HEK293 (cell line): ENCODE measurements around the gene SLC25A24.

Source experiments
- CTCF ChIA-PET: fragments of 350-600 bp; formaldehyde crosslinking; extraction: SDS; loops from one replicate; lab custom pipeline; 2021; ENCODE audit warnings: antibody characterized with exemption; lab: Yijun Ruan, JAX
- POLR2A ChIA-PET: fragments of 300-600 bp; formaldehyde crosslinking; extraction: SDS; loops from one replicate; lab custom pipeline; 2020; ENCODE audit warnings: antibody characterized with exemption, inconsistent platforms; lab: Yijun Ruan, JAX
- H3K27ac ChIP-seq: fragments of 200-500 bp; sonication (Bioruptor generic); 2 replicates; pipeline ENCODE4 v1.5.1; 2014; ENCODE audit warnings: low read depth, low read length, control low read depth, inconsistent platforms; ENCODE audit errors: extremely low read depth
- H3K36me3 ChIP-seq, 2 experiments: fragments of 200-500 bp in 1 of 2; sonication (Bioruptor generic) in 1 of 2; 1 replicate in 1 of 2; 2 replicates in 1 of 2; pipeline ENCODE4 v1.5.1; 2014 to 2017; ENCODE audit warnings: inconsistent platforms in 2 of 2, low read length in 2 of 2; ENCODE audit not compliant: control insufficient read depth in 2 of 2, insufficient read depth in 1 of 2
- H3K4me1 ChIP-seq: fragments of 200-500 bp; sonication (Bioruptor generic); 2 replicates; pipeline ENCODE4 v1.5.1; 2014; ENCODE audit warnings: mild to moderate bottlenecking, low read length, inconsistent platforms; ENCODE audit not compliant: control insufficient read depth, insufficient read depth
- H3K4me3 ChIP-seq: 2 replicates; pipeline ENCODE4 v1.5.1; 2011; ENCODE audit warnings: low read depth, mild to moderate bottlenecking, control low read depth, low read length, moderate library complexity
- H3K9me3 ChIP-seq: fragments of 200-500 bp; sonication (Bioruptor generic); 2 replicates; pipeline ENCODE4 v1.5.1; 2014; ENCODE audit warnings: low read depth, low read length, inconsistent platforms; ENCODE audit not compliant: control insufficient read depth, insufficient read depth
- OVOL3 ChIP-seq: fragments of 450-650 bp; formaldehyde crosslinking; IDR thresholded peaks from 2 replicates; pipeline ENCODE4 v1.5.1; 2016; ENCODE audit warnings: missing biosample characterization, missing genetic modification characterization
- ZBTB7A ChIP-seq: fragments of 450-650 bp; formaldehyde crosslinking; IDR thresholded peaks from 2 replicates; pipeline ENCODE4 v1.5.1; 2016; ENCODE audit warnings: low read depth, missing biosample characterization, missing genetic modification characterization
- ZFP41 ChIP-seq: fragments of 450-650 bp; formaldehyde crosslinking; IDR thresholded peaks from 2 replicates; pipeline ENCODE4 v1.5.1; 2016; ENCODE audit warnings: missing biosample characterization, missing genetic modification characterization, borderline replicate concordance
- ZNF114 ChIP-seq: fragments of 450-650 bp; formaldehyde crosslinking; IDR thresholded peaks from 2 replicates; pipeline ENCODE4 v1.5.0; 2017; ENCODE audit warnings: missing biosample characterization, missing genetic modification characterization
- ZNF121 ChIP-seq: fragments of 450-650 bp; formaldehyde crosslinking; IDR thresholded peaks from 2 replicates; pipeline ENCODE4 v1.5.1; 2016; ENCODE audit warnings: missing biosample characterization, missing genetic modification characterization
- ZNF146 ChIP-seq: fragments of 450-650 bp; formaldehyde crosslinking; IDR thresholded peaks from 2 replicates; pipeline ENCODE4 v1.5.1; 2016; ENCODE audit warnings: missing biosample characterization, missing genetic modification characterization
- ZNF664 ChIP-seq: fragments of 450-650 bp; formaldehyde crosslinking; IDR thresholded peaks from 2 replicates; pipeline ENCODE4 v1.5.1; 2016; ENCODE audit warnings: missing biosample characterization, missing genetic modification characterization
- ZNF670 ChIP-seq: fragments of 450-650 bp; formaldehyde crosslinking; IDR thresholded peaks from 2 replicates; pipeline ENCODE4 v1.5.1; 2016; ENCODE audit warnings: missing biosample characterization, missing genetic modification characterization, low read depth
- ZNF768 ChIP-seq: fragments of 450-650 bp; formaldehyde crosslinking; IDR thresholded peaks from 2 replicates; pipeline ENCODE4 v1.5.1; 2018; ENCODE audit warnings: missing biosample characterization, mild to moderate bottlenecking, missing genetic modification characterization
- ZNF830 ChIP-seq: fragments of 450-650 bp; IDR thresholded peaks from 2 replicates; pipeline ENCODE4 v1.5.0; 2018; ENCODE audit warnings: missing biosample characterization, missing genetic modification characterization, low read depth, mild to moderate bottlenecking, moderate library complexity
- ZNF837 ChIP-seq: fragments of 450-650 bp; formaldehyde crosslinking; IDR thresholded peaks from 2 replicates; pipeline ENCODE4 v1.5.1; 2016; ENCODE audit warnings: missing biosample characterization, missing genetic modification characterization
- ZSCAN30 ChIP-seq: fragments of 450-650 bp; IDR thresholded peaks from 2 replicates; pipeline ENCODE4 v1.5.1; 2018; ENCODE audit warnings: missing biosample characterization, mild to moderate bottlenecking, missing genetic modification characterization, moderate library complexity
- TF ChIP-seq, protein P1 (sequence below): fragments of 450-650 bp; formaldehyde crosslinking; IDR thresholded peaks from 2 replicates; pipeline ENCODE4 v1.5.1; 2016; ENCODE audit warnings: missing biosample characterization, missing genetic modification characterization
- TF ChIP-seq, protein P2 (sequence below): fragments of 450-650 bp; formaldehyde crosslinking; IDR thresholded peaks from 2 replicates; pipeline ENCODE4 v1.5.1; 2016; ENCODE audit warnings: missing biosample characterization, missing genetic modification characterization
- TF ChIP-seq, protein P3 (sequence below): fragments of 450-650 bp; formaldehyde crosslinking; IDR thresholded peaks from 2 replicates; pipeline ENCODE4 v1.5.1; 2016; ENCODE audit warnings: missing biosample characterization, missing genetic modification characterization, borderline replicate concordance
- TF ChIP-seq, protein P4 (sequence below): fragments of 450-650 bp; formaldehyde crosslinking; IDR thresholded peaks from 2 replicates; pipeline ENCODE4 v1.5.1; 2016; ENCODE audit warnings: missing biosample characterization, missing genetic modification characterization

Gene SLC25A24

DNA sequence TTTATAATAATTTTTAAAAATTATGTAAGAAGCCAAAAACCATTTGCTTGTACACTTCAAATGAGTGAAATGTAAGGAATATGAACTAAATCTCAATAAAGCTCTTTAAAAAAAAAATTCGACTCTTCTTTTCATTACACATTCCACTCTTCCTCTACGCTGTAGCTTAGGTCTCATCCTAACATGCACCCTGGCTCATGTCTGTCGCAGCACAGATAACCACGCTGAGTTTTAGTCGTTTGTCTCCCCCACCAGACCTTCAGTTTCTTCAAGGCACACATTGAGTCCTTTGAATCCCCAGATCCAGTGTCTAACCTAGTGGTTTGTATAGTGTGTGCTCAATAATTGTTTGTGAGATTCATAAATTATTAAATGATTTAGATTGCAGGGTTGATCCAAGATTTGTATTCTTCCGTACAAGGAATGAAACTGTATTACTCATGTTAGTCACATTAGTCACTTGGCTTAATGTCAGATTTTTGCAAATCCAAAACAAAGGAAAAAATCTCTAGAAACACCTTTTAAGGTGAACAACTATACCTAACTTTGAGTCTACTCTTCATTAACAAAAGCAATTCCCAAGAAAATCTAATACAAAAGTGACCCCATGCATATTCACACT is 57.3 kb downstream of the SLC25A24 start:
- no peaks in the 10 kb centered on the region for H3K9me3 ChIP-seq
- POLR2A ChIA-PET: no interaction called here
- no peaks in the 10 kb centered on the region for H3K4me1 ChIP-seq
- peaks cover 0 to 38% of the 10 kb centered on the region in 2 experiments; a peak in 1 of 3 replicates for H3K36me3 ChIP-seq
- H3K27ac ChIP-seq: no peak overlapping the region
- no peak overlapping the region for H3K4me3 ChIP-seq
- CTCF ChIA-PET: no interaction called here
- TF ChIP-seq ZBTB7A (tag by site-specific recombination) (no peak), OVOL3 (no peak), ZNF830 (tag by site-specific recombination) (no peak), ZFP41 (tag by site-specific recombination) (no peak), ZSCAN30 (no peak), ZNF837 (tag by site-specific recombination) (no peak), ZNF114 (tag by site-specific recombination) (no peak), ZNF121 (no peak)
- TF ChIP-seq, protein P1, sequence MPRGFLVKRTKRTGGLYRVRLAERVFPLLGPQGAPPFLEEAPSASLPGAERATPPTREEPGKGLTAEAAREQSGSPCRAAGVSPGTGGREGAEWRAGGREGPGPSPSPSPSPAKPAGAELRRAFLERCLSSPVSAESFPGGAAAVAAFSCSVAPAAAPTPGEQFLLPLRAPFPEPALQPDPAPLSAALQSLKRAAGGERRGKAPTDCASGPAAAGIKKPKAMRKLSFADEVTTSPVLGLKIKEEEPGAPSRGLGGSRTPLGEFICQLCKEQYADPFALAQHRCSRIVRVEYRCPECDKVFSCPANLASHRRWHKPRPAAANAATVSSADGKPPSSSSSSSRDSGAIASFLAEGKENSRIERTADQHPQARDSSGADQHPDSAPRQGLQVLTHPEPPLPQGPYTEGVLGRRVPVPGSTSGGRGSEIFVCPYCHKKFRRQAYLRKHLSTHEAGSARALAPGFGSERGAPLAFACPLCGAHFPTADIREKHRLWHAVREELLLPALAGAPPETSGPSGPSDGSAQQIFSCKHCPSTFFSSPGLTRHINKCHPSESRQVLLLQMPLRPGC (tag by site-specific recombination): no peak
- TF ChIP-seq, protein P2, sequence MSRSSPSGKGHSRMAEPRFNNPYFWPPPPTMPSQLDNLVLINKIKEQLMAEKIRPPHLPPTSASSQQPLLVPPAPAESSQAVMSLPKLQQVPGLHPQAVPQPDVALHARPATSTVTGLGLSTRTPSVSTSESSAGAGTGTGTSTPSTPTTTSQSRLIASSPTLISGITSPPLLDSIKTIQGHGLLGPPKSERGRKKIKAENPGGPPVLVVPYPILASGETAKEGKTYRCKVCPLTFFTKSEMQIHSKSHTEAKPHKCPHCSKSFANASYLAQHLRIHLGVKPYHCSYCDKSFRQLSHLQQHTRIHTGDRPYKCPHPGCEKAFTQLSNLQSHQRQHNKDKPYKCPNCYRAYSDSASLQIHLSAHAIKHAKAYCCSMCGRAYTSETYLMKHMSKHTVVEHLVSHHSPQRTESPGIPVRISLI (tag by site-specific recombination): no peak
- TF ChIP-seq, protein P3, sequence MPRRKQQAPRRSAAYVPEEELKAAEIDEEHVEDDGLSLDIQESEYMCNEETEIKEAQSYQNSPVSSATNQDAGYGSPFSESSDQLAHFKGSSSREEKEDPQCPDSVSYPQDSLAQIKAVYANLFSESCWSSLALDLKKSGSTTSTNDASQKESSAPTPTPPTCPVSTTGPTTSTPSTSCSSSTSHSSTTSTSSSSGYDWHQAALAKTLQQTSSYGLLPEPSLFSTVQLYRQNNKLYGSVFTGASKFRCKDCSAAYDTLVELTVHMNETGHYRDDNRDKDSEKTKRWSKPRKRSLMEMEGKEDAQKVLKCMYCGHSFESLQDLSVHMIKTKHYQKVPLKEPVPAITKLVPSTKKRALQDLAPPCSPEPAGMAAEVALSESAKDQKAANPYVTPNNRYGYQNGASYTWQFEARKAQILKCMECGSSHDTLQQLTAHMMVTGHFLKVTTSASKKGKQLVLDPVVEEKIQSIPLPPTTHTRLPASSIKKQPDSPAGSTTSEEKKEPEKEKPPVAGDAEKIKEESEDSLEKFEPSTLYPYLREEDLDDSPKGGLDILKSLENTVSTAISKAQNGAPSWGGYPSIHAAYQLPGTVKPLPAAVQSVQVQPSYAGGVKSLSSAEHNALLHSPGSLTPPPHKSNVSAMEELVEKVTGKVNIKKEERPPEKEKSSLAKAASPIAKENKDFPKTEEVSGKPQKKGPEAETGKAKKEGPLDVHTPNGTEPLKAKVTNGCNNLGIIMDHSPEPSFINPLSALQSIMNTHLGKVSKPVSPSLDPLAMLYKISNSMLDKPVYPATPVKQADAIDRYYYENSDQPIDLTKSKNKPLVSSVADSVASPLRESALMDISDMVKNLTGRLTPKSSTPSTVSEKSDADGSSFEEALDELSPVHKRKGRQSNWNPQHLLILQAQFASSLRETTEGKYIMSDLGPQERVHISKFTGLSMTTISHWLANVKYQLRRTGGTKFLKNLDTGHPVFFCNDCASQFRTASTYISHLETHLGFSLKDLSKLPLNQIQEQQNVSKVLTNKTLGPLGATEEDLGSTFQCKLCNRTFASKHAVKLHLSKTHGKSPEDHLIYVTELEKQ: no peak

- no peaks in the 10 kb centered on the region for H3K4me1 ChIP-seq
- H3K9me3 ChIP-seq: no peaks in the 10 kb centered on the region
- H3K4me3 ChIP-seq: no peak overlapping the region
- TF ChIP-seq ZNF768 (tag by site-specific recombination) (no peak), ZNF146 (tag by site-specific recombination) (peak; percentile 54; the same call in 1 of the 2 replicates), ZNF664 (tag by site-specific recombination) (no peak), ZNF670 (tag by site-specific recombination) (no peak), ZNF830 (tag by site-specific recombination) (no peak)
- TF ChIP-seq, protein P4, sequence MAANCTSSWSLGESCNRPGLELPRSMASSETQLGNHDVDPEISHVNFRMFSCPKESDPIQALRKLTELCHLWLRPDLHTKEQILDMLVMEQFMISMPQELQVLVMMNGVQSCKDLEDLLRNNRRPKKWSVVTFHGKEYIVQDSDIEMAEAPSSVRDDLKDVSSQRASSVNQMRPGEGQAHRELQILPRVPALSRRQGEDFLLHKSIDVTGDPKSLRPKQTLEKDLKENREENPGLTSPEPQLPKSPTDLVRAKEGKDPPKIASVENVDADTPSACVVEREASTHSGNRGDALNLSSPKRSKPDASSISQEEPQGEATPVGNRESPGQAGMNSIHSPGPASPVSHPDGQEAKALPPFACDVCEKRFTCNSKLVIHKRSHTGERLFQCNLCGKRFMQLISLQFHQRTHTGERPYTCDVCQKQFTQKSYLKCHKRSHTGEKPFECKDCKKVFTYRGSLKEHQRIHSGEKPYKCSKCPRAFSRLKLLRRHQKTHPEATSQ (tag by site-specific recombination): no peak
- TF ChIP-seq, all 188 proteins: peak for 1
- Histone ChIP-seq H3K36me3 (peaks cover 0 to 38% of the 10 kb centered on the region in 2 experiments; a peak in 1 of 3 replicates), H3K27ac (no peak overlapping the region)
- POLR2A ChIA-PET: no interaction called here
- CTCF ChIA-PET: no interaction called here
Observed at GRCh38 chr1:108142258-108142657, 57.9 kb downstream of the SLC25A24 start.
